ENCODE measurements around the gene FOXR1. TPM values are rescaled to one million over a fixed set of nuclear protein-coding genes. Genes with fewer than 3 reads are reported as not detected.
A peak's percentile ranks its signal among the peaks of the same experiment; 100 is the strongest.

FOXR1 gene
- total and polyA plus RNA-seq, 2 of the 8 experiments (the other 6 are each of a cell fraction or from before 2014, with no cell fraction given) = not detected

DNA sequence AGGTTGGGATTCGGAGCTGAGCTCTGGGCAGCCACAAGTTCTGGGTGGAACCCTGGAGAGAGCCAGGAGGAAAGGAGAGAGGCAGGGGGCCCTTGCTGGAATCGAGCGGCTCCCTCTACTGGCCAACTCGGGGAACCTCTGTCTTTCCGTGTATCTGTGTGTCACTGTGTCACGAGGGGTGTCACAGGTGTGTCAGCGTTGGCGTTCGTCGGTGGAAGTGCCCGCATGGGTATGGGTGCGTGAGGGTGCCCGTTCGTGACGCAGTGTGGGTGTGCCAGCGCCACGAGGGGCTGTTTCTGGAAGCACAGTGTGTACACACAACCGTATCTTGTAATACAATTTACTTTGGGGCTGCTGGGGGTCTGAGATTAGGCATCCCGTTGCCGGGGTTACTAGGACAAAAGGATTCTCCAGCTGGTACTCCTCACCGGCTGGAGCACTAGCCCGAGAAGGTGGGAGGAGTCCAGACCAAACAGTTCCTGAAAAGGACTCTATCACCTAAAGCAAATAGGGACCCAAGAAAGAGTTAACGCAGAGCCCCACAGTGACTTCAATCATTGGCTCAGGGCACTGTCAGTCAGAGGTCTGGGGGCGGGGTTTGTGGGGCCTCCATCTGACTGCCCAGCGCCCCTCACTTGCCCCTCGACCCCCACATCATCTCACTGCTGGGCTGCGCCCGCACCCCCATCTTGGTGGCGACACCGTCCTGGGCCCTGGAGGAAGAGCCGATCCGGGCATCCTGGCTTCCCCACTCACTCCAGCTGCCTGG, 43.3 kb upstream of the FOXR1 start (continued):
- TF ChIP-seq CBX5 (IDR thresholded peaks at IDR 0.05; ENCODE audit: low read depth, low read length) (no peak), RAD21 (IDR thresholded peaks at IDR 0.05 in 1 of 2, conservative IDR thresholded peaks at IDR 0.05 in 1 of 2; ENCODE audit: low read depth in 2 of 2, low read length in 2 of 2) (peak; percentile 64 to 76), RXRA (IDR thresholded peaks at IDR 0.05; ENCODE audit: insufficient read depth, low read depth, low read length) (no peak), HDAC2 (IDR thresholded peaks at IDR 0.05; ENCODE audit: borderline replicate concordance in 1 of 2, low read depth in 2 of 2, low read length in 2 of 2) (no peak; a peak in 1 of 4 replicates), CHD2 (IDR thresholded peaks at IDR 0.05; ENCODE audit: low read length) (0 out of 2 replicates have a peak, but pooled peaks have one; percentile 62), TEAD4 (IDR thresholded peaks at IDR 0.05; ENCODE audit: low read depth, low read length) (0 out of 2 replicates have a peak, but pooled peaks have one; percentile 28), SP4 (IDR thresholded peaks at IDR 0.05; ENCODE audit: low read length) (peak; percentile 82; the same call in 1 of the 2 replicates), SP2 (IDR thresholded peaks at IDR 0.05; ENCODE audit: low read length) (peak; percentile 74), SUZ12 (IDR thresholded peaks at IDR 0.05; ENCODE audit: low read length) (no peak), EZH2 (IDR thresholded peaks at IDR 0.05; ENCODE audit: low read depth, low read length, severe bottlenecking) (no peak), BCL11A (IDR thresholded peaks at IDR 0.05; ENCODE audit: low read depth in 2 of 2, low read length in 2 of 2) (no peak), RFX5 (IDR thresholded peaks at IDR 0.05; ENCODE audit: borderline replicate concordance, low read depth, low read length) (no peak), CBX8 (IDR thresholded peaks at IDR 0.05; ENCODE audit: borderline replicate concordance, low read depth, low read length) (no peak), SAP30 (IDR thresholded peaks at IDR 0.05; ENCODE audit: insufficient read depth, insufficient replicate concordance, low read length) (peak; percentile 61), POLR2AphosphoS5 (IDR thresholded peaks at IDR 0.05; ENCODE audit: low read depth, low read length) (no peak), SIX5 (IDR thresholded peaks at IDR 0.05; ENCODE audit: low read depth, low read length) (no peak), KDM1A (IDR thresholded peaks at IDR 0.05; ENCODE audit: borderline replicate concordance, low read length) (no peak), BRCA1 (IDR thresholded peaks at IDR 0.05; ENCODE audit: low read depth, low read length) (no peak), ZNF274 (IDR thresholded peaks at IDR 0.05; ENCODE audit: borderline replicate concordance, extremely low read depth, low read length) (no peak), HDAC6 (IDR thresholded peaks at IDR 0.05; ENCODE audit: low read depth, low read length) (no peak), POU5F1 (IDR thresholded peaks at IDR 0.05; ENCODE audit: low read depth, low read length) (no peak)
- TF ChIP-seq, protein P1, sequence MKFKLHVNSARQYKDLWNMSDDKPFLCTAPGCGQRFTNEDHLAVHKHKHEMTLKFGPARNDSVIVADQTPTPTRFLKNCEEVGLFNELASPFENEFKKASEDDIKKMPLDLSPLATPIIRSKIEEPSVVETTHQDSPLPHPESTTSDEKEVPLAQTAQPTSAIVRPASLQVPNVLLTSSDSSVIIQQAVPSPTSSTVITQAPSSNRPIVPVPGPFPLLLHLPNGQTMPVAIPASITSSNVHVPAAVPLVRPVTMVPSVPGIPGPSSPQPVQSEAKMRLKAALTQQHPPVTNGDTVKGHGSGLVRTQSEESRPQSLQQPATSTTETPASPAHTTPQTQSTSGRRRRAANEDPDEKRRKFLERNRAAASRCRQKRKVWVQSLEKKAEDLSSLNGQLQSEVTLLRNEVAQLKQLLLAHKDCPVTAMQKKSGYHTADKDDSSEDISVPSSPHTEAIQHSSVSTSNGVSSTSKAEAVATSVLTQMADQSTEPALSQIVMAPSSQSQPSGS (IDR thresholded peaks at IDR 0.05; ENCODE audit: low read length) = no peak

All from H1 (cell line).